ENCODE measurements around the gene OR9G4.

Gene OR9G4

GRCh38 chr11:56748597-56748996 is at the start of gene OR9G4:
TSS of gene OR9G4 (minus strand) at chr11:56748697. CDS start at chr11:56743766, 4,931 bp downstream.
- DNase-seq, result no peak

GRCh38 chr11:56783448-56784041 is 35.0 kb upstream of the OR9G4 start:
- DNase-seq, result no peak

GRCh38 chr11:56782167-56782847 is 33.8 kb upstream of the OR9G4 start:
- DNase-seq, result no peak

- no peak for DNase-seq
Measured at GRCh38 chr11:56776809-56777208, 28.3 kb upstream of the OR9G4 start.

- no peak for DNase-seq
Measured at GRCh38 chr11:56764976-56765375, 16.5 kb upstream of the OR9G4 start.

GRCh38 chr11:56751480-56751879 is 3.0 kb upstream of the OR9G4 start:
- no peak for DNase-seq

- DNase-seq, result no peak
Measured at GRCh38 chr11:56750190-56750589, 1.7 kb upstream of the OR9G4 start.

- no peak for DNase-seq
Measured at GRCh38 chr11:56740886-56741285, 7.6 kb downstream of the OR9G4 start.

- no peak for DNase-seq
Measured at GRCh38 chr11:56740107-56740506, 8.4 kb downstream of the OR9G4 start.

- no peak for DNase-seq
Measured at GRCh38 chr11:56720513-56720912, 28.0 kb downstream of the OR9G4 start.

GRCh38 chr11:56716379-56716854 is 32.1 kb downstream of the OR9G4 start:
- DNase-seq, result no peak

GRCh38 chr11:56714206-56714605 is 34.3 kb downstream of the OR9G4 start:
- DNase-seq, result no peak

GRCh38 chr11:56706486-56706885 is 42.0 kb downstream of the OR9G4 start:
- DNase-seq, result no peak

- DNase-seq, result no peak
Measured at GRCh38 chr11:56705784-56706396, 42.6 kb downstream of the OR9G4 start.

GRCh38 chr11:56700914-56701485 is 47.5 kb downstream of the OR9G4 start:
- DNase-seq, result no peak

- no peak for DNase-seq
Measured at GRCh38 chr11:56700242-56700913, 48.1 kb downstream of the OR9G4 start.

- DNase-seq, result no peak
Measured at GRCh38 chr11:56698795-56699194, 49.7 kb downstream of the OR9G4 start, which contains the start of gene OR9G1. TSS of gene OR9G1 (plus strand) at chr11:56699095. CDS start at chr11:56700388, 1,293 bp downstream.

GRCh38 chr11:56693428-56693827 is 55.1 kb downstream of the OR9G4 start:
- DNase-seq, result no peak
